HG02642 (cell line): Measurements from ENCODE around the gene NOL12.
"Not testable (repeated sequence)": the region's sequence is repeated elsewhere in the genome, so short reads cannot be mapped to it uniquely, and the experiment has no call there.

Source experiments
- ATAC-seq: cut with Tn5 transposase; IDR thresholded peaks from one replicate; pipeline ENCODE4 v1.9.1; 2021; ENCODE audit warnings: mild to moderate bottlenecking; ENCODE audit not compliant: unreplicated experiment, poor library complexity

The NOL12 gene

GRCh38 chr22:37686002-37686982 lies at the start of gene NOL12:
TSS of gene NOL12 (plus strand) at chr22:37686343. CDS start at chr22:37686393, 50 bp downstream.
- ATAC-seq = peak; percentile 81

- no peak for ATAC-seq
Observed at GRCh38 chr22:37636949-37637273, 49.2 kb upstream of the NOL12 start.

- ATAC-seq = no peak
Observed at GRCh38 chr22:37638391-37639069, 47.6 kb upstream of the NOL12 start.

GRCh38 chr22:37639070-37639760 lies 46.9 kb upstream of the NOL12 start, which contains the start of gene SH3BP1:
TSS of gene SH3BP1 (plus strand) at chr22:37639669. CDS start at chr22:37639788, 119 bp downstream.
- ATAC-seq = no peak

GRCh38 chr22:37639771-37640590 lies 46.2 kb upstream of the NOL12 start:
- no peak for ATAC-seq

- no peak for ATAC-seq
Observed at GRCh38 chr22:37640591-37641560, 45.3 kb upstream of the NOL12 start.

GRCh38 chr22:37641561-37641949 lies 44.6 kb upstream of the NOL12 start:
- no peak for ATAC-seq

GRCh38 chr22:37643225-37643847 lies 42.8 kb upstream of the NOL12 start:
- peak; percentile 53 for ATAC-seq

- ATAC-seq = no peak
Observed at GRCh38 chr22:37647317-37647716, 38.8 kb upstream of the NOL12 start.

- no peak for ATAC-seq
Observed at GRCh38 chr22:37647928-37648327, 38.2 kb upstream of the NOL12 start.

- ATAC-seq = no peak
Observed at GRCh38 chr22:37650463-37651136, 35.5 kb upstream of the NOL12 start.

GRCh38 chr22:37654563-37655251 lies 31.4 kb upstream of the NOL12 start:
- no peak for ATAC-seq

- ATAC-seq = no peak
Observed at GRCh38 chr22:37655252-37655563, 30.9 kb upstream of the NOL12 start.

GRCh38 chr22:37656583-37656982 lies 29.6 kb upstream of the NOL12 start:
- ATAC-seq = not testable (repeated sequence)

- ATAC-seq = no peak
Observed at GRCh38 chr22:37657590-37658132, 28.5 kb upstream of the NOL12 start.

GRCh38 chr22:37658133-37659065 lies 27.7 kb upstream of the NOL12 start, which contains the start of gene PDXP:
TSS of gene PDXP (plus strand) at chr22:37658723. CDS start at chr22:37658783, 60 bp downstream.
- ATAC-seq = peak; percentile 82
